ENCODE results near the gene HECW1.

The HECW1 gene

DNA sequence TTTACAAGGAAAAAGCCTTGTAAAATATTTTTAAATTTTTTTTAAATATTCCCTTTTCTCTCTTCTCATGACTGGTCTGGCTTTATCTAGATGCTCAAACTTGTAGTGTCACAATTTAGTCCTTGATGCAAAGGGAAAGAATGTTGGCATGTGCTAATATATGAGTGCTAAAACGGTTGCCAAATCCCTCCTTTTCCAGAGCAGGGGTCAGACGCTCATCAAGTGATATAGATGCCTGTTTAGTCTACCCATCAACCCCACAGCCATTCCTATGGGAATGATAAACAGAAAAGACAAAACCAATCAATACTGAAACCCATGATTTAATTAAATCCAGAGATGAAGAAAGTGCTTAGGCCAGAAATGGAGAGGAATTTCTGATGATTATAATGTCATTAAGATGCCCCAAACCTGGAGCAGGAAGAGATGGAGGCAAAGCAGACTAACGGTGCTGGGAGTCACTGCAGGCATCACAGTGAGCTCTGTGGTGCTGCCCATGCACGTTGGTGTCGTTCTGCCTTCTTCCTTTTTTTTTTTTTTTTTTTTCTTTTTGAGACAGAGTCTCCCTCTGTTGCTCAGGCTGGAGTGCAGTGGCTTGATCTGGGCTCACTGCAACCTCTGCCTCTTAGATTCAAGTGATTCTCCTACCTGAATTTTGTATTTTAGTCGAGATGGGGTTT is 260.4 kb downstream of the HECW1 start:
- no peak overlapping the region for H3K9ac ChIP-seq (ENCODE audit: low read depth in 1 of 2, low read length in 2 of 2)
- no peaks in the 10 kb centered on the region for H3K9me3 ChIP-seq (ENCODE audit: control insufficient read depth in 1 of 2, low read length in 2 of 2)
- no peaks in the 10 kb centered on the region for H3K27me3 ChIP-seq (ENCODE audit: control insufficient read depth in 1 of 2, insufficient read depth in 2 of 2, low read length in 2 of 2)
- H3K36me3 ChIP-seq (ENCODE audit: control insufficient read depth in 1 of 2, insufficient read depth in 2 of 2, low read length in 2 of 2), result no peaks in the 10 kb centered on the region
- no peak overlapping the region for H3K4me3 ChIP-seq (ENCODE audit: low read depth in 1 of 2, low read length in 2 of 2)
- no peaks in the 10 kb centered on the region for H3K4me1 ChIP-seq (ENCODE audit: control insufficient read depth in 1 of 2, insufficient read depth in 2 of 2, low read length in 2 of 2)
- no peak overlapping the region for H3K27ac ChIP-seq (ENCODE audit: low read depth, low read length)

DNA sequence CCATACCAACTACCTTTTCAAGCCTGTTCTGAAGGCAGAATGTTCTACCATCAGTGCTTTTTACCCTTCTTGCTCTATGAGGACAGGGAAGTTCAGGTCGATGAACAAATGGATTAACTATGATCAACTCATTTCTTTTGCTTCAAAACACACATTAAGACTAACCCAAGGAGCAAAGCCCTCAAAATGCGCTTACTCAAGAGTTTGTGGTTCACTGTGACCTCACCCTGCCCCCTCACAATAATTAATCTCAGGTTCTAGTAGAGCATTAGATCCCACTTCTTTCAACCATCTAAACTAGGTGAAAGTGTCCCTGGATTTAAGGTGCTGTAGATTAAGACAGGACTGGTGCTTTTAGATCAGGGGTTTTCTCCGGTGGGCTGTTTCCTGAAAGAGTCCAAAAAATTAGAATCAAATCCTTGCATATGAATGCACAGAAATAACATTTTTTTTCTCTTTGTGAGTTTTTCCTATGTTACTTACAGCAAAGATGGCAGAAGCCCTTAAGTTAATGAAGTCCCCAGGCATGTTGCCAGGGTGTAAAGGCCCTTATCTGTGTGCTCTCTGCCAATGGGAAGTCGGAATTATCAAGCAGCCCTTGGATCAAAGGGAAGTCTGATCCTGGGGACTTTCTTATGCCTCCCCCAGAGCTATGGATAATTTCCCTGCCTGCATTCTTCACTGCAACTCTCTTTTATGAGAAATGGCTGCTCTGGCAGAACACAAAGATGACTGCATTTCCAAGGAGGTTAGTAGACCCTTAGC is 264.9 kb downstream of the HECW1 start:
- H3K9me3 ChIP-seq (ENCODE audit: control insufficient read depth in 1 of 2, low read length in 2 of 2), result no peaks in the 10 kb centered on the region

DNA sequence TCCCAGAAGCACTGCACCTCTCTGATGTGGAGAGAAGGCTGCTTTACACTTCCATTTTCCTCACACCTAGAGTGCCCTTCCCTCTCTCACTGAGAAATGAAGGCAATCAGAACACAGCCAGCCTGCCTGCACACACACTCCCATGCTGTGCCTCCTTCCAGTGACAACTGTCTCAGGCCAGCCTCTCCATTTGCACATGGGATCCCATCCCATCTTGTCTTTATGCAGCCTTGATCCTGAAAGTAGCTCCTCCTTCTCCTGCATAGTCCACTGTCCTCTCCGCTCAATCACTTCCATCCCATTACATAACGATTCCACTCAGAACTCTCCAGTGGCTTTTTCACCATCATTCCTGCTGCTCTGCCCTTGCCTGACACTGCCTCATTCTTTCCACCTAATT is 266.8 kb downstream of the HECW1 start:
- Histone ChIP-seq H3K27me3 (ENCODE audit: control insufficient read depth in 1 of 2, insufficient read depth in 2 of 2, low read length in 2 of 2) (no peaks in the 10 kb centered on the region), H3K36me3 (ENCODE audit: control insufficient read depth in 1 of 2, insufficient read depth in 2 of 2, low read length in 2 of 2) (no peaks in the 10 kb centered on the region), H3K27ac (ENCODE audit: low read depth, low read length) (no peak overlapping the region), H3K9ac (ENCODE audit: low read depth in 1 of 2, low read length in 2 of 2) (no peak overlapping the region), H3K9me3 (ENCODE audit: control insufficient read depth in 1 of 2, low read length in 2 of 2) (no peaks in the 10 kb centered on the region), H3K4me1 (ENCODE audit: control insufficient read depth in 1 of 2, insufficient read depth in 2 of 2, low read length in 2 of 2) (no peaks in the 10 kb centered on the region), H3K4me3 (ENCODE audit: low read depth in 1 of 2, low read length in 2 of 2) (no peak overlapping the region)

More for the DNA sequence above, 264.9 kb downstream of the HECW1 start:
- Histone ChIP-seq H3K4me1 (ENCODE audit: control insufficient read depth in 1 of 2, insufficient read depth in 2 of 2, low read length in 2 of 2) (no peaks in the 10 kb centered on the region), H3K9ac (ENCODE audit: low read depth in 1 of 2, low read length in 2 of 2) (no peak overlapping the region), H3K4me3 (ENCODE audit: low read depth in 1 of 2, low read length in 2 of 2) (no peak overlapping the region), H3K27ac (ENCODE audit: low read depth, low read length) (no peak overlapping the region), H3K27me3 (ENCODE audit: control insufficient read depth in 1 of 2, insufficient read depth in 2 of 2, low read length in 2 of 2) (no peaks in the 10 kb centered on the region), H3K36me3 (ENCODE audit: control insufficient read depth in 1 of 2, insufficient read depth in 2 of 2, low read length in 2 of 2) (no peaks in the 10 kb centered on the region)

DNA sequence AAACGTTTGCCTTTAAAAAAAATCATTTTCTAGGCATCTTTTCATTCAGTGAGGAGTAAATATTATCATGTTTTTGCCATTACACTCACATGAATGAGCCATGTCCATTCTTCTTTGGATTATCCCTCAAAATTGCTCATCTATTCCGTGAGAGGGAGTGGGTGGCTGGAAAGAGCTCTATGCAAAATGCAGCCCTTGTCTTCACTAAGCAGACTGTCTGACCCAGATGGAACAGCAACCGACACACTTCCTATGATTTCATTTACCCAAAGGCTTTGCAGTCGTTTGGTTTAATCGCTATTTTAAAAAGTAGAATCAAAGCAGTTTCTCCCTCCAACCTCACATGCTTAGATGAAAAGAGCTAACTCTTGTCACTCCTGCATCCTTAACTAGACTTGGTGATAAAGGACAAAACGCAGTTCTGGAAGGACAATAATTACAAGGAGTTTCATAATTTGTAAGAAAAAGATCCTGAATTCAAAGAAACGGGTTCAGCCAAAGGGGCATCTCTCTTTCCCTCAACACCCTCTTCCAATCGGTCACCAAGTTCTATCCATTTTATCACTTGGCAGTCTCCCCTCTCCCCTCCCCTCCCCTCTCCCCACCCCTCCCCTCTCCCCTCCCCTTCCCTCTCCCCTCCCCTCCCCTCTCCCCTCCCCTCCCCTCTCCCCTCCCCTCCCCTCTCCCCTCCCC is 272.3 kb downstream of the HECW1 start:
- H3K9ac ChIP-seq (ENCODE audit: low read depth in 1 of 2, low read length in 2 of 2), result no peak overlapping the region
- H3K4me3 ChIP-seq (ENCODE audit: low read depth in 1 of 2, low read length in 2 of 2), result no peak overlapping the region
- H3K27me3 ChIP-seq (ENCODE audit: control insufficient read depth in 1 of 2, insufficient read depth in 2 of 2, low read length in 2 of 2), result no peaks in the 10 kb centered on the region
- no peak overlapping the region for H3K27ac ChIP-seq (ENCODE audit: low read depth, low read length)
- no peaks in the 10 kb centered on the region for H3K36me3 ChIP-seq (ENCODE audit: control insufficient read depth in 1 of 2, insufficient read depth in 2 of 2, low read length in 2 of 2)
- no peaks in the 10 kb centered on the region for H3K4me1 ChIP-seq (ENCODE audit: control insufficient read depth in 1 of 2, insufficient read depth in 2 of 2, low read length in 2 of 2)
- H3K9me3 ChIP-seq (ENCODE audit: control insufficient read depth in 1 of 2, low read length in 2 of 2), result no peaks in the 10 kb centered on the region

DNA sequence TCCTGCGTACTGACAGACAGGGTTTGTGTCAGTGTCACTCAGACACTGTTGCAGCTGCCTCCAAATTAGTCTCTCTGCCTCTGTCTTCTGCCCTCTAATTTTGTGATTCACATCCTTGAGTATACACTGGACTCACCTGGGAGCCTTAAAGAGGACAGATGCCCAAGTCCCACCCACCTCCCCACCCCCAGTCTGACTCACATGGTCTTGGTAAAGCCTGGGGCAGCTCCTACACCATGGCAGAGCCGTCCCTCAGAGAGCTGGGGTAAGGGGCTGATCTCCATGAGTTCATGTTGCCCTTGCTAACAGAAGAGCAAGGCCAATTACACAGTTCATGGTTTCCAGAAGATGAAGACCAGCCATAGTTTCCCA is 272.8 kb downstream of the HECW1 start:
- no peaks in the 10 kb centered on the region for H3K27me3 ChIP-seq (ENCODE audit: control insufficient read depth in 1 of 2, insufficient read depth in 2 of 2, low read length in 2 of 2)
- H3K4me3 ChIP-seq (ENCODE audit: low read depth in 1 of 2, low read length in 2 of 2), result no peak overlapping the region
- no peaks in the 10 kb centered on the region for H3K9me3 ChIP-seq (ENCODE audit: control insufficient read depth in 1 of 2, low read length in 2 of 2)
- H3K9ac ChIP-seq (ENCODE audit: low read depth in 1 of 2, low read length in 2 of 2), result no peak overlapping the region
- H3K36me3 ChIP-seq (ENCODE audit: control insufficient read depth in 1 of 2, insufficient read depth in 2 of 2, low read length in 2 of 2), result no peaks in the 10 kb centered on the region
- no peak overlapping the region for H3K27ac ChIP-seq (ENCODE audit: low read depth, low read length)
- H3K4me1 ChIP-seq (ENCODE audit: control insufficient read depth in 1 of 2, insufficient read depth in 2 of 2, low read length in 2 of 2), result no peaks in the 10 kb centered on the region

DNA sequence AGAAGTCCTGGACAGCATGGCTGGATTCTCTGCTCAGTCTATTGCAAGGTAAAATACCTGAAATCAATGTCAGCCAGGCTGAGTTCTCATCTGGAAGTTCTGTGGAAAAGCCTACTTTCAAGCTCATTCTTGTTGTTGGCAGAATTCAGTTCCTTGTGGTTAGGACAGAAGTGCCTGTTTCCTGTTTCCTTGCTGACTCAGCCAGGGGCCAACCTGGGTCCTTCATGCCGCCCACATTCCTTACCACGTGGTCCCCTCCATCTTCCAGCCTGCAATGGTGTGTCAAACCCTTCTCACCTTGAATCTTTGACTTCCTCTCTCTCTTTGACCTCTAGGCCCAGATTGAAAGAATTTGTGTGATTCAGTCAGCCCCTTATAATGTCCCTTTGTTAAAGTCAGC is 273.4 kb downstream of the HECW1 start:
- no peaks in the 10 kb centered on the region for H3K9me3 ChIP-seq (ENCODE audit: control insufficient read depth in 1 of 2, low read length in 2 of 2)
- H3K9ac ChIP-seq (ENCODE audit: low read depth in 1 of 2, low read length in 2 of 2), result no peak overlapping the region
- H3K27ac ChIP-seq (ENCODE audit: low read depth, low read length), result no peak overlapping the region
- no peaks in the 10 kb centered on the region for H3K36me3 ChIP-seq (ENCODE audit: control insufficient read depth in 1 of 2, insufficient read depth in 2 of 2, low read length in 2 of 2)
- H3K4me1 ChIP-seq (ENCODE audit: control insufficient read depth in 1 of 2, insufficient read depth in 2 of 2, low read length in 2 of 2), result no peaks in the 10 kb centered on the region
- no peaks in the 10 kb centered on the region for H3K27me3 ChIP-seq (ENCODE audit: control insufficient read depth in 1 of 2, insufficient read depth in 2 of 2, low read length in 2 of 2)
- no peak overlapping the region for H3K4me3 ChIP-seq (ENCODE audit: low read depth in 1 of 2, low read length in 2 of 2)

DNA sequence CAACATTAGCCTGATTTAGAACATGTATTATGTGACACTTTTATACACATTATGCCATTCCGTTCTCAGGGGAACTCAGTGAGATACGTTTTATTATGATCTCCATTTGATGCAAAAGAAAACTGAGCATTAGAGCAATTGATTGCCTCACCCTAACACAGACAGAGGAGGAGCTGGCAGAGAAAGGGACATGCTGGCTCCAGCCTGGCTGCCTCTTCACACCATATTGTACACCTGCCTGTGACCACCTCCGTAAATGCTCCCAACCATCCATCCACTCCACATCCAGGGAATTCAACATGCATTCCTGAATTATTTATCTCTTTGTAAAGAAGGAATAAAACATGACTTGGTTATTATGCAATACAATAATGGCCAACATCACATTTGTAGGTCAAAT is 275.5 kb downstream of the HECW1 start:
- Histone ChIP-seq H3K9me3 (ENCODE audit: control insufficient read depth in 1 of 2, low read length in 2 of 2) (no peaks in the 10 kb centered on the region), H3K4me1 (ENCODE audit: control insufficient read depth in 1 of 2, insufficient read depth in 2 of 2, low read length in 2 of 2) (no peaks in the 10 kb centered on the region), H3K9ac (ENCODE audit: low read depth in 1 of 2, low read length in 2 of 2) (no peak overlapping the region), H3K4me3 (ENCODE audit: low read depth in 1 of 2, low read length in 2 of 2) (no peak overlapping the region), H3K36me3 (ENCODE audit: control insufficient read depth in 1 of 2, insufficient read depth in 2 of 2, low read length in 2 of 2) (no peaks in the 10 kb centered on the region), H3K27ac (ENCODE audit: low read depth, low read length) (no peak overlapping the region), H3K27me3 (ENCODE audit: control insufficient read depth in 1 of 2, insufficient read depth in 2 of 2, low read length in 2 of 2) (no peaks in the 10 kb centered on the region)

DNA sequence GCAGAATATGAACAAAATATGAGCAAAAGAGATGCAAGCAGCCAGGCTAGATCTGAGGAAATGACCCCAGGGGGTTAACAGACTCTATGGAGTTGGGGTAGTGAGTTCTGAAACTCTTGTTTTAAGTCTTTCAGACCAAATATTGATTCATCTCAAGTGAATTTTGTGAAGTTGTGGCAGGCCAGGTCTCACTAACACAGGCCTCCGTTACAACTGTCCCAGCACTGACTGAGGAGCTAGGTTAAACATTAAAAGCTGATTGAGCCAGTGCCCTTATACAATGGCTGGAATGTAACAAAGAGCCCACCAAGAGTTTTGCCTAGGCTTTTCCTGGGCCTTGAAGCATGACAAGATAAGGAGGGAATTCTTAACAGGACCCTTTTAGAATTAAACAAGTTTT is 278.1 kb downstream of the HECW1 start:
- Histone ChIP-seq H3K4me1 (ENCODE audit: control insufficient read depth in 1 of 2, insufficient read depth in 2 of 2, low read length in 2 of 2) (no peaks in the 10 kb centered on the region), H3K9ac (ENCODE audit: low read depth in 1 of 2, low read length in 2 of 2) (no peak overlapping the region), H3K27me3 (ENCODE audit: control insufficient read depth in 1 of 2, insufficient read depth in 2 of 2, low read length in 2 of 2) (no peaks in the 10 kb centered on the region), H3K4me3 (ENCODE audit: low read depth in 1 of 2, low read length in 2 of 2) (no peak overlapping the region), H3K9me3 (ENCODE audit: control insufficient read depth in 1 of 2, low read length in 2 of 2) (no peaks in the 10 kb centered on the region), H3K36me3 (ENCODE audit: control insufficient read depth in 1 of 2, insufficient read depth in 2 of 2, low read length in 2 of 2) (no peaks in the 10 kb centered on the region), H3K27ac (ENCODE audit: low read depth, low read length) (no peak overlapping the region)

DNA sequence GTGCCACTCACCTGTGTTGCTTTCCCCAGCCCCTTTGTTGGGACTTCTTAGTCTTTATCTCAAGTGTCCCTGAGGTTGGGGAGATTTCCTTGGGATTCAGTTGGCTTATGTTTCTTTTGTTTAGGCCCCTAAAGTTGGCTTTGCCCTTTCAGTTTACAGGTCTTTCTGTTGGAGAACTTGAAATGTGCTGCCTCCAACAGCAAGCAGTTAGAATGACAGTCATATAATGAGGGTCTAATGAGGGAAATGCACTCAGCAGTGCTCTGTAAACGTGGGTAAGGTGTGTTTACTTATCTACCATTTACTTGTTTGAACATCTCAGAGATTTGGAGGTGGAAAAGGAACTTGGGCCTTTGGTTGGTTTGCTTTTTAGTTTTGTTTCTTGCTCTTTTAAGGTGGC is 279.1 kb downstream of the HECW1 start:
- no peaks in the 10 kb centered on the region for H3K27me3 ChIP-seq (ENCODE audit: control insufficient read depth in 1 of 2, insufficient read depth in 2 of 2, low read length in 2 of 2)
- no peak overlapping the region for H3K4me3 ChIP-seq (ENCODE audit: low read depth in 1 of 2, low read length in 2 of 2)
- H3K9ac ChIP-seq (ENCODE audit: low read depth in 1 of 2, low read length in 2 of 2), result no peak overlapping the region
- no peaks in the 10 kb centered on the region for H3K4me1 ChIP-seq (ENCODE audit: control insufficient read depth in 1 of 2, insufficient read depth in 2 of 2, low read length in 2 of 2)
- no peaks in the 10 kb centered on the region for H3K36me3 ChIP-seq (ENCODE audit: control insufficient read depth in 1 of 2, insufficient read depth in 2 of 2, low read length in 2 of 2)
- H3K9me3 ChIP-seq (ENCODE audit: control insufficient read depth in 1 of 2, low read length in 2 of 2), result no peaks in the 10 kb centered on the region
- no peak overlapping the region for H3K27ac ChIP-seq (ENCODE audit: low read depth, low read length)

DNA sequence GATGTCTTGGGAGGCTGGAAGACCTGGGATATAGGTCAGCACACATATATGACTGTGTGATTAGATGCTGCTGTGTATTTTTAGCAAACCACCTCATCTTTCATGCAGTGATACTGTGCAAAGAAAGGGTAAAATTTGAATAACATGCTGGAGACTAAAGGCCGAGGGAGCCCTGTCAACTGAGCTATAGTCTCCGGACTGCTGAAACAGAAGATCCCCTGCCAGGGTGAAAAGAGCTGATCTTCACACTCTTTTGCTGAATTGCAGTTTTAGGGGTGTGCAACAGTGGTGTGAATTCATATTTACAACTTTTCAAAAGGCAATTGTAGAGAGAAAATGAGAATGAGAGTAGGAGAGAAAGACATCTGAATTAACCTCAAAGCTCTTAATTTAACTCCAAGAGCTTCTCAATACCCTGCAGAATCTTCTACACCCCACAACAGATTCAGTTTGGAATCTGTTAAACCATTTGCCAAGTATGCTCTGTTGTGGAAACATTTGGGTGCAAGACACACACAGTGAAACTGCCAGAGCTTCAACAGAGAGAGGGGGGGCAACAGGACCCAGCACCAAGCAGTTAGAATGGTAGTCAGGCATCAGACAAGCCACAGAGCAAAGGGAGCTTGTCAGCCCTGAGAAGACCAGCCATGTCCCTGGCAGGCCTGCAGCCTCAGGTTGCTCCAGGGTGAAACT is 280.3 kb downstream of the HECW1 start:
- Histone ChIP-seq H3K36me3 (ENCODE audit: control insufficient read depth in 1 of 2, insufficient read depth in 2 of 2, low read length in 2 of 2) (no peaks in the 10 kb centered on the region), H3K27me3 (ENCODE audit: control insufficient read depth in 1 of 2, insufficient read depth in 2 of 2, low read length in 2 of 2) (no peaks in the 10 kb centered on the region), H3K27ac (ENCODE audit: low read depth, low read length) (no peak overlapping the region), H3K9ac (ENCODE audit: low read depth in 1 of 2, low read length in 2 of 2) (no peak overlapping the region), H3K4me3 (ENCODE audit: low read depth in 1 of 2, low read length in 2 of 2) (no peak overlapping the region), H3K4me1 (ENCODE audit: control insufficient read depth in 1 of 2, insufficient read depth in 2 of 2, low read length in 2 of 2) (no peaks in the 10 kb centered on the region), H3K9me3 (ENCODE audit: control insufficient read depth in 1 of 2, low read length in 2 of 2) (no peaks in the 10 kb centered on the region)

Measured in duodenal mucosa (tissue), 2 donors.